Ishikawa (cell line): ENCODE data around the gene HHAT.

Experiments
- MAX ChIP-seq: IDR thresholded peaks from 2 replicates; pipeline ENCODE4 v1.6.1; 2012
- RAD21 ChIP-seq: IDR thresholded peaks from 2 replicates; pipeline ENCODE4 v1.6.1; 2012; ENCODE audit warnings: low read depth

GRCh38 chr1:210437781-210438180, 109.1 kb downstream of the HHAT start:
- TF ChIP-seq MAX (no peak), RAD21 (no peak)
